ENCODE measurements around the gene TRIO.

Gene TRIO

DNA sequence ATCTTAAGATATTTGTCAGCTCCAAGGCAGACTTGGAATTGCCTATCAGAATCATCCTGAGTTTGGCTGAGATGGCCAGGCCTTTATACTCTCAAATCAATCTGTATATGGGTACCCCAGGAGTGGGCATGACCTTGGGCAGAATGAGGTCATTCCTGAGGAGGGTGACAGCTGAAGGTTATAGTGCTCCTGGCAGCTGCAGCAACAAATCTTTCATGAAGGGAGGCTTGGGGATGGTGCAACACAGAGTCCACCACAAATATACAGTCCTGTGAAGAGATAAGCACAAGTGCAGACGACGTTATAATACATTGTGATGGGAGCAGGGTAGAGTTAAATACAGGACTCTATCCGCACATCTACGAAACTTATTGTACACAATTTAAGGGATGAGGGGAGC lies 21.1 kb upstream of the TRIO start:
- DNase-seq (ENCODE audit: low spot score) (no peak), FAIRE-seq (no peak)

DNA sequence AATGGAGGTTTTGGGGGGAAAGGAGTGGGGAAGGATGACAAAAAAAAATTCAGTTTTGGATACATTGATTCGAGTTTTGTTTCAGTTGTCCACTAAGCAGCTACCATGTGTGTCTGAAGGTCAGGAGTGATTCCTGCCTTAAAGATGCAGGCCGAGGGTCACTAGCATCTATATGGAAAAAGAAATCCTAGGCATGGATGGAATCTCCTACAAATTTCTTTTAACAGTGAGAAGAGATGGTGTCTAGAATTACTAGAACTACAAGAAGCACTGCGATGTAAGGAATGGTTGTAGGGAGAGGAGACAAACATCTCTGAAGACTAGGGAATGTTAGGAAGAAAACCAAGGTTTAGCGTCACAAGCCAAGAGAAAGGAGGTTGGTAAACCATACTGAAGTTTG lies 19.6 kb upstream of the TRIO start:
- DNase-seq (ENCODE audit: low spot score): no peak

DNA sequence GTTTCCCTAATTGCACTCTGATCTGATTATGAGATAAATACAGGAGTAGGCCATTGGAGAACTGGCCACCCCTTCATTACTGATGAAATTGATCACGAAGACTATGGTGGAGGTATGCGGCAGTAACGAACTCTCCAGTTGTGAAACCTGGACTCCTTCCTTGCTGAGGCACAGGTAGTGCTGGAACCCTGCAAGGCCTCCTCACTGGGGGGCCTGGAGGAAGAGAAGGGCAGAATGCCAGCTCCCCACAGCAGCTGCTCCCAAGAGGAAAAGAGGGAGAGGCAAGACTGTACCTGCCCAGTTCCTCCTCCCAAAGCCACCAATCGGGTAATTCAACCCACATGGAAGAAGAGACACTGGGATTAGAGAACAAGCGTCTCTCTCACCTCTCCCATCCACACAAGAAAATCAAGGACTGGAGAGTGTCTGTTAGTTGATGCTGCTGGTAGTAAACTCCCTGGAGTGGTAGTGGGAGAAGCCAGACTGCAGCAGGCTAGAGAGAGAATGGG lies 19.1 kb upstream of the TRIO start:
- FAIRE-seq: no peak

More for the DNA sequence above, 19.6 kb upstream of the TRIO start:
- no peak for FAIRE-seq

DNA sequence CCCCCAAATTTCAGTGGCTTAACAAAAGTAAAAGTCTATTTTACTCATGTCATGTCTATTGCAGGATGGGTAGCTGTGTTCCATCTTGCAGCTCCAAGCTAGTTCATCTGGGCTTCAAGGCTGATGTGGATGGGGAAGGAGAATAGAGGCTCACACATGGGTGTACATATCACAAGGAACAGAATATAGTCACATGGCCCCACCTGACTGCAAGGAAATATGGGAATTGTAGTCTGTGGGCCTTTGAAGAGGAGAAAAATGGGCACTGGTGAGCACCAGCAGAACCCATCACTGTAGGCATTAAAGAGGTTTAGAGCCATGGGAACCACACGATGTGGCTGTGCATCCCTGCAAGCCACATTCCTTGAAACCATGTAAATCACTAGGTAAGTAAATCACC lies 17.9 kb upstream of the TRIO start:
- DNase-seq (ENCODE audit: low spot score): no peak
- FAIRE-seq: no peak

More for the DNA sequence above, 19.1 kb upstream of the TRIO start:
- no peak for DNase-seq (ENCODE audit: low spot score)

DNA sequence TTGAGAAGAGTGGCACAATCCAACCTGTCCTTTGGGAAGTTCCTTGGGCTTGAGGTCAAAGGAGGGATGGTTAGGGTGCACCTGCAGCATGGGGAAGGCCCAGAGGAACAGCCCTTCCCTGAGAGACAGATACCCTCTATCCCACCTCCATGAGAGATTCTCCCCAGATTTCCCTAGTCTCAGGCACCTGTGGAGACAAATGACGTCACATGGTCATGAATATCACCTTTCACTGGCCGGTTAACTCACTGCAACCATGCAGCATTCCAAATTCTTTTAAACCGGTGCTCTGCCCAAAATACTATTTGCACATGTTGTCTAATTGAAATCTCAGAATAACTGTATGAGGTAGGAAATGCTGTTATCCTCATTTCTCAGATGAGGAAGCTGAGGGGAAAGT lies 15.6 kb upstream of the TRIO start:
- FAIRE-seq (no peak), DNase-seq (ENCODE audit: low spot score) (no peak)

DNA sequence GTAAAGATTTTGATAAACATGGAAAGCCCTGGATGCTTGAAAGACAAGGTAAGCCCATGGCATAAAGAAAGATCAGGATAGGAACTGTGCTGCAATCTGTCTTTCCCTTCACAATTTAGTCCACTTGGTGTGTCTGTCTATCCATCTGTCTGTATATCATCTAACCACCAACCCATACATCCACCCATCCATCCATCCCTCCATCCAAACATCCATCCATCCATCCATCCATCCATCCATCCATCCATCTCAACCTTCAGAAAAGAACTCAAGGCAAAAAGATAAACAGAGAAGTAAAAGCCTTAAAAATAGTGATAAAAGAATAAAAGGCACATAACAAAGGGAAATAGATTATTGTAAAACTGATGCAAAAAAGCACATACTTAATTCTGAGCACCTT lies 15.1 kb upstream of the TRIO start:
- no peak for FAIRE-seq
- DNase-seq (ENCODE audit: low spot score): no peak

DNA sequence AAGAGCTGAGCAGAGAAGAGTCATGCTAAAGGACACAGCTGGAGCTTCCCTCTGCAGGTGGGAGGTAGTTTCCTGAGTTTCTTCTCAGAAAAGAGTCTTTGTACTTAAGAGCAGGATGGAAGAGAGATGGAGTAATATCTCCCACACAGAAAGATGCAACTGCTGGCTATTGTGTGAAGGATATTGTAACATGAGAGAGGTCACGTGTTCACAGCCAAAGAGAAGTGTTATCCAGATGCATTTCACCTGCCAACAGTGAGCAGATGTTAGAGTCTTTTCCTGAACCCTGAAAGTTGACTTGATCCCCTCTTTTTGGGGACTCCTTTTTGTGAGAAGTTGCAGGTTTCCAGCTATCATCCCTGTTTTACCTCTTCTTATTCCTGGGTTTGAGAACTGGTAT lies 14.0 kb upstream of the TRIO start:
- DNase-seq (ENCODE audit: low spot score) (no peak), FAIRE-seq (no peak)

DNA sequence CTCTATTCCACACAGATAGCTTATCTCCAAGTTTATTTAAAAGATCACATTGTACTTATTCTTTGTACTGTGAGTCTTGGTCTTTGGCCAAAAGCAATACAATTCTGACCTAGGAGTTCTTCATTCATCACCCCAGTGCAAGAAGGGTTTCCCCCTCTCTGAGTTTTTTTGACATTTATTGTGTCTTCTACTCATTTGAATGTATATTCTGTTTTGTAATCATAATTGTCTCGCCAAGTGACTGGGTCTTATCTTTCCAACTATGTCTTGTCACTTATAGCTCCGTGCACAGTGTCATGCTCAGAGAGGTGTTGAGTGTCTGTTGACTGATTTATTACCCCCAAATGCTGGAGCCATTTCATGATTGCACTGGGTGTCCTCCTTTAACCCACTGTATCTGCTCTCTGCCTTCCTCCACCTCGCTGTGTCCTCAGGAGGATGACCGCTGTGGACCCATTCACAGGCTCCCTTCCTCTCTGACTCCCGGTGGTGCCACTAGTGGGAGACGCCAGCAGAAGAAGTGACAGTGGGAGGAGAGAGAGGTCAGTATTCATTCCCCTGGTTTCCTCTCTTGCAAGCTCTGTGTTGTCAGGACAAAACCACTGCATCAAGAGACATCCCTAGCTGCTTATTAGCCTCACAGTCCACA lies 11.2 kb upstream of the TRIO start:
- no peak for FAIRE-seq
- DNase-seq (ENCODE audit: low spot score): no peak

DNA sequence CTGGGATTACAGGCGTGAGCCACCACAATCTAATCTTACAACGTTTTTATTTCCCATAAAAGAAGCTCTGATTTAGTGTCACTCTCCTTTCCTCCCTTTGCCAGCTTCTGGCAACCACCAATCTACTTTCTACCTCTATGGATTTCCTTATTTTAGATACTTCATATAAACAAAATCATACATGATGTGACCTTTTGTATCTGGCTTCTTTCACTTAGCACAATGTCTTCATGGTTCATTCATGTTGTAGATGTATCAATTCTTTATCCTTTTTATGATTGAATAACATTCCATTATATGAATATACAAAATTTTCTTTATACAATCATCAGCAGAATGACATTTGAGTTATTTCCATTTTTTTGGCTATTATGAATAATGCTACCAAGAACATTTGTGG lies 9.7 kb upstream of the TRIO start:
- DNase-seq (ENCODE audit: low spot score) (no peak), FAIRE-seq (no peak)

DNA sequence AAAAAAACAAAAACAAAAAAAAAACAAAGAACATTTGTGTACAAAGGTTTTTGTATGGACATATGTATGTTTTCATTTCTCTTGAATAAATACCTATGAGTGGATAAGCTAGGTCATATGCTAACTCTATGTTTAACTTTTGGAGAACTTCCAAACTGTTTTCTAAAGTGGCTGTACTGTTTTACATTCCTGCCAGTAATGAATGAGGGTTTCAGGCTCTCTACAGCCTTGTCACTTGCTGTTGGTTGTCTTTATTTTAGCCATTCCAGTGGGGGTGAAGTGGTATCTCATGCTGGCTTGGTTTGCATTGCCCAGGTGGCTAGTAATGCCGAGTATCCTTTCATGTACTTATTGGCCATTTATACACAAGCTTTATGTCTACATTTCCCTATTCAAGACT lies 9.1 kb upstream of the TRIO start:
- no peak for FAIRE-seq
- no peak for DNase-seq (ENCODE audit: low spot score)

DNA sequence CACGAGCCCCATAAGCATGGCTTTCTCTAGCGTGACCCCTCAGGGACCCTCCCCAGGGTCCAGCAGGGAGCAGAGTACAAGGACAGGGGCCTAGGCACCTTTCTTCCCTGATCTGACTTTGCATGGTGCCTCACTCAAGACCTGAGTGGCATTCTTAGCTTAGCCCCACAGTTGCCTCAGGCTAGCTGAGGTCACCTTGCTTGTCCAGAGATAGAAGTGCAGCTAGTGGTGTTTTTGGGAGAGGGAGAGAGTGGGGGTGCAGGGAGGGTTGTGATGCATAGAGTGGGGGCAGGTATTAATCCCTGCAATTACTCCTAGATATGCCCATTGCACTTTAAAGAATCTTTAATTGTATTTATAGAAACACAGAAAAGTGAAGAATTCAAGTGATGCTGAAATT lies 8.4 kb upstream of the TRIO start:
- FAIRE-seq: no peak
- no peak for DNase-seq (ENCODE audit: low spot score)

DNA sequence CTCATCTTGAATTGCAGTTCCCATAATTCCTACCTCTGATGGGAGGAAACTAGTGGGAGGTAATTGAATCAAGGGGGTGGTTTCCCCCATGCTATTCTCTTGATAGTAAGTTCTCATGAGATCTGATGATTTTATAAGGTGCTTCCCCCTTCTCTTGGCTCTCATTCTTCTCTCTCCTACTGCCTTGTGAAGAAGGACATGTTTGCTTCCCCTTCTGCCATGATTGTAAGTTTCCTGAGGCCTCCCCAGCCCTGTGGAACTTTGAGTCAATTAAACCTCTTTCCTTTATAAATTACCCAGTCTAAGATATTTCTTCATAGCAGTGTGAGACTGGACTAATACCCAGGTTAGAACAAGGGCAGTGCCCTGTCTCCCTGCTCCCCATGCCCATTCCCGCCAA lies 7.5 kb upstream of the TRIO start:
- FAIRE-seq: no peak
- no peak for DNase-seq (ENCODE audit: low spot score)

DNA sequence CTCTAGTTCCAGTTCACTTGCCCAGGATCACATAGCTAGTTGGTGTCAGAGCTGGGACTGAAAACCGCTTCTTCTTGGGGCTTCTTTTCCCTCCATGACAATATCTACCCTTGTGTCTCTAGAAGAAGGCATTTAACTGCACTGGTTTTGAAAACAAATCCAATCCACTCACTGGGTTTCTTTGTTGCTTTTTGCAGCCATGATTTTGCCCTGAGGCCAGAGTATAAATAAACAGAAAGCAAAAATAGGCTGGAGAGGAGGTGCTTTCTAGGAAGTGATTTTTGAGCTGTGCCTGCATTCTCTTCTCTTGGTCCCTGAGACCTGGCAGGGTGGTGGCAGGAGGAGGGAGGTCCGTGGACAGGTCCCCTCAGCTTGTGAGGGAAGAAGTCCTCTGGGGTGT lies 6.9 kb upstream of the TRIO start:
- DNase-seq (ENCODE audit: low spot score) (no peak), FAIRE-seq (no peak)

DNA sequence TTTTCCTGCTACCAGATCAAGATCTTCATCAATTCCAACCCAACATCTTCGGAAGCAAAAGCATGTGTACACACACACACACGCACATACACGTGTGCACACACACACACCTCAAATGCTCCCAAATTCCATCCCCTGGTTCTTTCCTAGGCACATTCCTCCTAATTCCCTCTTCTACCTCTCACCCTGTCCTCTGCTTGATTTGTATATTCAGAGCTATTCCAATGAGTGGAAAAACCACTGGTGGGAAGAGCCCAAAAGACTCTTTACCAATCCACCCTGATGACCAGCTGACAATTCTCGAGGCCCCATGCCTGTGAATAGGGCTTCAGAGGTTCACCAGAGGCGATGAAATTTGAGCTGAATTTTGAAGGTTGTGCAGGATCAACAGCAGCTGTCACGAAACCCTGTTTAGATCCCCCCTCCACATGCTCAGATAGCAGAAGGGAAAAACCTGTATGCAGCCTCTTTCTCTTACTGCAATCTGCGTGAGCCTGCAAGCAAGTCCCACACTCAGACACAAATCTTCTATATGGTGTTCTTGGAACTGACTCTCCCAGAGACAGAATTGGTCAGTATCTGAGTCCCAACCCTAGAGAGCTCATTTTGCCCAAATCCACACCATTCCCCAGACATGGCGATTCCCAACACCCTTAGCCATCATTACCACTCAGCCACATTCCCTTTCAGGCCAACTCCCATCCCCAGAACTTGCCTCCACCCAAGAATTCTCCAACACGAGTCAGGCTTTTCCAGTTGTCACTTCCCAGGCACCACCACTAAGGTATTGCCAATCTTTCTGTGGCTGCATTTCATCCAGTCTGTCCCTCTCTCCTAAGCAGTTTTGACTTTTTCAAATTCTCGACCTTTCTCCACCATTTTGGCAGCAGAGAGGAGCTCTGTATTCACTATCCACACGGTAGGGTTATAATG lies 4.3 kb upstream of the TRIO start:
- no peak for DNase-seq (ENCODE audit: low spot score)
- FAIRE-seq: no peak

DNA sequence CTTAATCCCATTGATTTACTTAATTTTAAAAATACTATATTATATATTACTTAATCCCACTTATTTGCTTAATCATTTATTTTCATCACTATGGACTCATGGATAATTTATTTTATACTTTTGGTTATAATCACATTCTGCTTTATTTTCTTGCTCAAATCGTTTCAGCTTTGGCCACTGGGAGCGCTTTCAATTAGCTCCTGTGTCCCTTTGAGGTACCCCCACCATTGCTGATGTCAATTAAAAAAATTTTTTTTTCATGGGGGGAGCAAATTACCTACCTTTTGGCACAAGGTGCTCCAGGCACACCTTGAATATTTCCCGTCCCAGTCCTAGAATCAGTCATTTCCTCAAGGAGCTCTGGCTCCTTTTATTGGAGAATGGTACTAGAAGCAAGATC lies 1.4 kb upstream of the TRIO start:
- FAIRE-seq (no peak), DNase-seq (ENCODE audit: low spot score) (no peak)

DNA sequence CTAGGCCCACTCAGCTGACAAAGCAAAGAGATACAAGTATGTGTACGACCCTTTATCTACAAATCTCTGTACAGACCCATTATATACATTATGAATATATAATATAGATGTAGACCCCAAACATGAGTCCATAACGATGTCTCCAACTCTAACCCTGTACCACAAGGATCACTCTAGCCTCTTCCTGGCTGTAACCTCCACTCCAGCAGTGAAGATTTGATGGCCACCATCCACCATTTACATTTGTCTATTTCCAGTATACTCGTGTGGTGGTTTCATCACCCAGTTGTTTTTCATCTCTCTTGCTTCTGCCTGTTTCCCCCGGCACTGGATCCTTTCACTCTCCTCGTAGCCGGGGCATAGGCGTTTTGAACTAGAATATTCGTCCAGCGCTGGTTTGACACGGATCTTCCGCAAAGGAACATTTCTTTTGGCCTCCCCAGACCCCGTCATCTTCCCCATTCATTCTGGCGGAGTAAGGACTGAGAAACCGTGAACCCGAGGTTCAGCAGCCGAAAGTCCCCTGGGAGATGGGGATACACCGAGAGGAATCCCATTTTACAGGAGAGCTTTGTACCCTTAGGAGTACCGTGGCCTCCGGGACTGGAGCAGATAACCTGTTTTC lies 828 bp upstream of the TRIO start:
- no peak for DNase-seq (ENCODE audit: low spot score)
- no peak for FAIRE-seq

DNA sequence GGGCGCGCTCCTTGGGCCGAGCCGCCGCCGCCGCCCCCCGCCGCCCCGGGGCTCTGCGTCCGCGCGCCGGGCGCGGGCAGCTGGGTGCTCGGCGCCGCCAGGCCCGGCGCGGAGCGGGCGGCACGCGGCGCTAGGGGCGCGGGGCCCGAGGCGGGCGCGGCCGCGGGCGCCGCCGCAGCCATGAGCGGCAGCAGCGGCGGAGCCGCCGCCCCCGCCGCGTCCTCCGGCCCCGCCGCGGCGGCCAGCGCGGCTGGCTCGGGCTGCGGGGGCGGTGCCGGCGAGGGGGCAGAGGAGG lies 351 bp downstream of the TRIO start:
- no peak for FAIRE-seq
- DNase-seq (ENCODE audit: low spot score): no peak

DNA sequence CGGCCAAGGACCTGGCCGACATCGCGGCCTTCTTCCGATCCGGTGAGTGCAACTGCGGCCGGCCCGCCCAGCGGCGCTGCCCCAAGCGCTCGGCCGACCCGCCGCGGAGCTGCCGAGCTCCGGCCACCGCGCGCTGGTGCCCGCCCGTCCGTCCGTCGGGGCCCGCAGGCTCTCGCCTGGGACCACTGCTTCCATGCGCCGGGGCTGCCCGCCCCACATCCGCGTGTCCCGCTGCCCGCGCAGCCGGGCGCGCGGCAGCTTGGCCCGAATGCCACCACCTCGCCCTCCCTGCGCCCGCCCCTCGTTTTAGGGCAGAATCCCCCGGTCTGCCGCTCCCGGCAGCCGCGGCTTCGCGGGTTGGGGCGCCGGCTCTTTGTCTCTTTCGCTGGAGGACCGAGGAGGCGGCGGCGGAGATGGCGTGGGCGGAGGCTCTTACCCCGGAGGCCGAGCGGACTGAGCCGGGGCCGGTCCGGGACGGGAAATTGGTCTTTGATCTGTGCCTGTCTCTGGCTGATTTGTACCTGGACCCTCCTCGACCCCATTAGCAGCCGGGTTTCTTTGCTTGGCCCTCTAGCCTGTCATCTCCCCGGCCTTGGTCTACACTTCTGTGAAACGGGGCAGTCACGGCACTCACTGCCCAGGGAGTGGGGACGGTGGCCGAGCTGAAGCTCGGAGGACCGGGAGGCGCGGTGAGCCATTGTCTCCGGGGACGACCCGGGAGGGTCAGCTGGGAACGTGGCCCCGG lies 871 bp downstream of the TRIO start:
- no peak for FAIRE-seq
- DNase-seq (ENCODE audit: low spot score): peak; percentile 53

DNA sequence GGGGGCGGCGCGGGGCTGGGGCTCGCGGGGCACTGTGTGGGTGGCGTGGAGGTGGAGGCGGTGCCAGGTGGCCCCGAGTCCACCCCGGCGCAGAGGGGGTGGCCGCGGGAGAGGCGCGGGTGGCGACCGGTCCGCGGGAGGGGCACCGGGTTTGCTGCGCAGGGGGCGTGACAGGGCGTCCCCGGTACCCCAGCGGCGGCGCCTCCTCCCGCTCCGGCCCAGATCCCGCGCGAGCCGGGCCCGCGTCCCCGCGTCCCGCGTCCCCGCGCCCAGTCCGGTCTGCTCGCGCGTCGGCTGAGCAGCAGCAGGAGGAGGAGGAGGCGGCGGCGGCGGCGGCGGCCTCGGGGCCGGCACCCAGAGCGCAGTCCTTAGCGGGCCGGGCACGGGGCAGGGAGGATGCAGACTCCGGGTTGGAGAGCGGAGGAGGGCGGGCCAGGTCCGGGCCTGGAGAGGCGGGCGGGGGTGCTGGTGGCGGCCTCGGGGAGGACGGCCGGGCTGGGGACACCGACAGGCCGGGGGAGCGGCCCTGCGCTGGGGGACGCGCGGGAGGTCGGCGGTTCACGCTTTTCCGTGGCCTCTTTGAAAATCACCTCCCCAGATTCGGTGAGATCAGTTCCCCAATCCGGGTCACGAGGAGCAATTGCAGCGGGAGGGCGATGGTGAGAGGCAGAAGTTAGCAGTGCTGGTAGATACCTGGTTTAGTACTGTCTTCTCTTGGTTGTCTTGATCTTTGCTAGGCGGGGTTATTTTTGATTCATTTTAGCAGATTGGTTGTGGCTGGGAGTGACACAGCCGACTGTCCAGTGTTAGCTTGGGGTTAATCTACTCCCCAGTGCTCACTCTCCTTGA lies 1.7 kb downstream of the TRIO start:
- DNase-seq (ENCODE audit: low spot score): peak; percentile 76
- peak; percentile 71 for FAIRE-seq

DNA sequence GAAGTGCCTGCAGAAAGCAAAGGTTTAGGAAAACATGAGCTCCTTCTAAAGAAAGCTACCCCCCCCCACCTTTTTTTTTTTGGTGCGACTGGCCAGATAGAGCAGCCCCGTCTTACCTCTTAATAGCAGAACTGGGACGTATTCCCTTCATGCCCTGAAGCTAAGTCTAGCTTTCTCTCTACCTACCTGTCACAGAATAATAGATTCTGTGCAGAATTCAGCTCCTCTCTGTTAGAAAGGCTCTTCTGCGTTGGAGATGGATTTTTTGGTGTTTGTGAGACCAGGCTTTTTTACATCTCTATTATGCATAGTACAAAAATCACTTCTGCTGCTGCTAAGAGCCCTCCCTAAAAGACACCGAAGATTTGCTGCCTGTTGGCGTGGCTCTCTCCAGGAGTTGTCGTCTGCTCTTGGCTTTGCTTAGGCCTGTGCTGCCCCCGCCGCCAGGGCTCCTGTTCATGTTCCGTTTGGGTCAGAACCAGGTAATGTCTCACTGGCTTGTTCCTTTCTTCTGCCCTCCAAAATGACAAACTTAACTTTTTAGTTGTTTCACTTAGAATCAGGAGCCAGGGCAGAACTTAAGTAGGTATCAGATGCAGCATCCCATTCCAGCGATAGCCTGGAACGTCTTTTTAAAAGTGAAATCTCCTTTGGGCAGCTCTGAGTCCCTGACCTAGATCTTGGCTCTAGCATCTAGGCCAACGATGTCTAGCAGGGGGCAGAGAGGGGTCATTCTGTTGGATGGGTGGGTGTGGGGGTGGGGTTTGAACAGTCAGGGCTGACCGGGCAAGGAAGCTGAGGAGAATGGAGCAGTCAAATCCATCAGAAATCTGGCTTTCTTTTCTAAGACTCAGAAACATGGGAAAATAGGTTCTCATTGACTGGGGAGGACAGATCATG lies 2.5 kb downstream of the TRIO start:
- FAIRE-seq: no peak

More for the DNA sequence above, 2.5 kb downstream of the TRIO start:
- DNase-seq (ENCODE audit: low spot score): no peak
